GM18507 (cell line): ENCODE data around the gene ACTR8.

Experiments
- DNase-seq: peaks from one replicate; pipeline ENCODE4 v3.0.0; 2011; ENCODE audit warnings: low read depth; ENCODE audit not compliant: insufficient read length; ENCODE audit errors: extremely low spot score
- FAIRE-seq: peaks from 2 replicates; lab custom pipeline; 2011; peaks lifted over from hg19 to GRCh38; lab: Jason Lieb, UNC

Gene ACTR8

GRCh38 chr3:53818221-53819162, 63.5 kb downstream of the ACTR8 start:
- no peak for DNase-seq
- no peak for FAIRE-seq

- DNase-seq: no peak
- no peak for FAIRE-seq
Measured at GRCh38 chr3:53817809-53818208, 64.1 kb downstream of the ACTR8 start.

GRCh38 chr3:53817211-53817610, 64.7 kb downstream of the ACTR8 start:
- FAIRE-seq (no peak), DNase-seq (no peak)
